Mesodermal cell (in vitro differentiated cells): ENCODE results near the gene SKIC2.
"Not testable (repeated sequence)": the region's sequence is repeated elsewhere in the genome, so short reads cannot be mapped to it uniquely, and the experiment has no call there.

ENCODE experiments used
- H3K27ac ChIP-seq: 2 replicates; pipeline ENCODE4 v1.7.0; 2013; ENCODE audit warnings: mild to moderate bottlenecking, low read depth, low read length, moderate library complexity; ENCODE audit not compliant: severe bottlenecking
- H3K36me3 ChIP-seq: 2 replicates; pipeline ENCODE4 v1.7.1; 2013; ENCODE audit warnings: mild to moderate bottlenecking, low read length, moderate library complexity; ENCODE audit not compliant: control insufficient read depth, insufficient read depth
- H3K4me1 ChIP-seq: one replicate; pipeline ENCODE4 v1.7.1; 2013; ENCODE audit warnings: mild to moderate bottlenecking, low read length; ENCODE audit not compliant: insufficient read depth, control insufficient read depth, poor library complexity, severe bottlenecking
- H3K4me3 ChIP-seq: 2 replicates; pipeline ENCODE4 v1.7.0; 2013; ENCODE audit warnings: low read length, control low read depth, mild to moderate bottlenecking; ENCODE audit not compliant: insufficient read depth, poor library complexity, severe bottlenecking; ENCODE audit errors: extremely low read depth
- H3K9me3 ChIP-seq: 2 replicates; pipeline ENCODE4 v1.7.1; 2013; ENCODE audit warnings: mild to moderate bottlenecking, low read length, moderate library complexity; ENCODE audit not compliant: control insufficient read depth
- WGBS, 2 experiments: methylation state at CpG; one replicate each; pipeline ENCODE4 v1.1.5; 2013; ENCODE audit warnings: missing lambda C conversion rate in 2 of 2; ENCODE audit not compliant: insufficient coverage in 2 of 2; 5-methylcytosine and 5-hydroxymethylcytosine counted together

The SKIC2 gene

GRCh38 chr6:32007086-32007485 is 48.1 kb downstream of the SKIC2 start:
- not testable (repeated sequence) for H3K4me1 ChIP-seq, H3K27ac ChIP-seq, H3K36me3 ChIP-seq, H3K4me3 ChIP-seq, H3K9me3 ChIP-seq
- WGBS, 2 experiments: 92 to 98% methylated on average over 3 to 4 of the region's 12 CpGs

GRCh38 chr6:32008037-32008436 is 49.1 kb downstream of the SKIC2 start:
- no CpG with 5 or more reads among the region's 24 CpGs for WGBS, 2 experiments

GRCh38 chr6:32008616-32009015 is 49.6 kb downstream of the SKIC2 start:
- not testable (repeated sequence) for H3K36me3 ChIP-seq, H3K9me3 ChIP-seq, H3K4me1 ChIP-seq, H3K4me3 ChIP-seq, H3K27ac ChIP-seq
- WGBS, 2 experiments: 74 to 76% methylated on average over 4 of the region's 12 CpGs

More at GRCh38 chr6:32008037-32008436, 49.1 kb downstream of the SKIC2 start:
- H3K27ac ChIP-seq, H3K9me3 ChIP-seq, H3K36me3 ChIP-seq, H3K4me3 ChIP-seq, H3K4me1 ChIP-seq: not testable (repeated sequence)

GRCh38 chr6:32009537-32009936 is 50.6 kb downstream of the SKIC2 start:
- not testable (repeated sequence) for H3K36me3 ChIP-seq, H3K27ac ChIP-seq, H3K4me1 ChIP-seq, H3K4me3 ChIP-seq, H3K9me3 ChIP-seq
- 88 to 89% methylated on average over 1 of the region's 12 CpGs for WGBS, 2 experiments

- 40% methylated on average over 1 of the region's 27 CpGs; no CpG with 5 or more reads in 1 of the 2 experiments for WGBS, 2 experiments
- not testable (repeated sequence) for H3K4me3 ChIP-seq
Measured at GRCh38 chr6:32010856-32011530, 52.0 kb downstream of the SKIC2 start.

GRCh38 chr6:32012941-32013617 is 54.1 kb downstream of the SKIC2 start:
- H3K9me3 ChIP-seq, H3K36me3 ChIP-seq, H3K4me3 ChIP-seq, H3K4me1 ChIP-seq, H3K27ac ChIP-seq: not testable (repeated sequence)
- 97% methylated on average over 4 of the region's 17 CpGs; no CpG with 5 or more reads in 1 of the 2 experiments for WGBS, 2 experiments

More at GRCh38 chr6:32010856-32011530, 52.0 kb downstream of the SKIC2 start:
- not testable (repeated sequence) for H3K27ac ChIP-seq, H3K36me3 ChIP-seq, H3K9me3 ChIP-seq, H3K4me1 ChIP-seq

- H3K4me3 ChIP-seq, H3K9me3 ChIP-seq, H3K4me1 ChIP-seq, H3K27ac ChIP-seq, H3K36me3 ChIP-seq: not testable (repeated sequence)
- no CpG with 5 or more reads among the region's 5 CpGs for WGBS, 2 experiments
Measured at GRCh38 chr6:32013738-32014137, 54.8 kb downstream of the SKIC2 start.

GRCh38 chr6:32014547-32014946 is 55.6 kb downstream of the SKIC2 start, which contains the start of gene C4B:
TSS of gene C4B (plus strand) at chr6:32014795. CDS start at chr6:32014846, 51 bp downstream.
- H3K4me3 ChIP-seq: not testable (repeated sequence)
- WGBS, 2 experiments: no CpG with 5 or more reads among the region's 6 CpGs

More at GRCh38 chr6:32014547-32014946, 55.6 kb downstream of the SKIC2 start, which contains the start of gene C4B:
- H3K9me3 ChIP-seq, H3K36me3 ChIP-seq, H3K4me1 ChIP-seq, H3K27ac ChIP-seq: not testable (repeated sequence)
